GF-D8 (cell line): ENCODE data around the gene NOS1AP.

ENCODE experiments used
- DNase-seq: peaks from one replicate; lab custom pipeline; 2025; lab: John Stamatoyannopoulos, UW

Gene NOS1AP

GRCh38 chr1:162386292-162387225, 317.1 kb downstream of the NOS1AP start:
- DNase-seq, result no peak

- DNase-seq, result no peak
Observed at GRCh38 chr1:162387226-162388082, 318.0 kb downstream of the NOS1AP start.

GRCh38 chr1:162388083-162388594, 318.6 kb downstream of the NOS1AP start:
- DNase-seq, result no peak

- no peak for DNase-seq
Observed at GRCh38 chr1:162388615-162389014, 319.1 kb downstream of the NOS1AP start.

GRCh38 chr1:162389021-162389818, 319.7 kb downstream of the NOS1AP start:
- no peak for DNase-seq

- no peak for DNase-seq
Observed at GRCh38 chr1:162389971-162390370, 320.5 kb downstream of the NOS1AP start.

GRCh38 chr1:162390396-162391185, 321.1 kb downstream of the NOS1AP start:
- DNase-seq, result no peak

GRCh38 chr1:162391790-162392563, 322.5 kb downstream of the NOS1AP start:
- no peak for DNase-seq

- DNase-seq, result no peak
Observed at GRCh38 chr1:162396201-162396906, 326.9 kb downstream of the NOS1AP start.

GRCh38 chr1:162397039-162397448, 327.6 kb downstream of the NOS1AP start:
- DNase-seq, result no peak

- no peak for DNase-seq
Observed at GRCh38 chr1:162397943-162398560, 328.6 kb downstream of the NOS1AP start.

- no peak for DNase-seq
Observed at GRCh38 chr1:162398999-162399580, 329.6 kb downstream of the NOS1AP start.

- DNase-seq, result no peak
Observed at GRCh38 chr1:162400790-162401355, 331.4 kb downstream of the NOS1AP start.

GRCh38 chr1:162404550-162405160, 335.2 kb downstream of the NOS1AP start:
- no peak for DNase-seq

- no peak for DNase-seq
Observed at GRCh38 chr1:162405800-162406199, 336.3 kb downstream of the NOS1AP start.

GRCh38 chr1:162406811-162407210, 337.3 kb downstream of the NOS1AP start:
- DNase-seq, result no peak

GRCh38 chr1:162407539-162407938, 338.0 kb downstream of the NOS1AP start:
- no peak for DNase-seq

GRCh38 chr1:162412002-162412401, 342.5 kb downstream of the NOS1AP start, which contains the start of gene SH2D1B:
SH2D1B (minus strand) TSS chr1:162412136; CDS start chr1:162412016, 120 bp downstream.
- no peak for DNase-seq
